Right lobe of liver (tissue), 4 donors: ENCODE results near the gene USP11.

ENCODE experiments used
- CTCF ChIP-seq, 4 donors: fragments of 200-600 bp in 3 of 4; fragments of 450-650 bp in 1 of 4; IDR thresholded peaks; one replicate each; pipeline versions ENCODE4 v1.5.1 to v1.8.0; 2016 to 2022; ENCODE audit warnings: antibody characterized with exemption in 4 of 4, mild to moderate bottlenecking in 2 of 4
- POLR2A ChIP-seq: fragments of 450-650 bp; IDR thresholded peaks from one replicate; pipeline ENCODE4 v1.6.1; 2017; ENCODE audit warnings: antibody characterized with exemption, mild to moderate bottlenecking
- donor health status: DM: no; HTN: no; CAD: no.
- donor health status: DM: no; HTN: no; CAD: no.
- donor health status: DM: no; HTN: yes; CAD: no.

- TF ChIP-seq CTCF (IDR thresholded peaks at IDR 0.05) (no peak), POLR2A (no peak)
These were observed 38.5 kb upstream of the USP11 start for GRCh38 chrX:47194194-47194787.
